ENCODE measurements around the gene COLQ.

GRCh38 chr3:15542614-15543013 is 21.1 kb upstream of the COLQ start:
- no peak for TF ChIP-seq CTCF (IDR thresholded peaks at IDR 0.05)
- TF ChIP-seq POLR2A (IDR thresholded peaks at IDR 0.05): no peak

All from adrenal gland (tissue), 5 donors.